Measurements from ENCODE around the gene CTSZ.

DNA sequence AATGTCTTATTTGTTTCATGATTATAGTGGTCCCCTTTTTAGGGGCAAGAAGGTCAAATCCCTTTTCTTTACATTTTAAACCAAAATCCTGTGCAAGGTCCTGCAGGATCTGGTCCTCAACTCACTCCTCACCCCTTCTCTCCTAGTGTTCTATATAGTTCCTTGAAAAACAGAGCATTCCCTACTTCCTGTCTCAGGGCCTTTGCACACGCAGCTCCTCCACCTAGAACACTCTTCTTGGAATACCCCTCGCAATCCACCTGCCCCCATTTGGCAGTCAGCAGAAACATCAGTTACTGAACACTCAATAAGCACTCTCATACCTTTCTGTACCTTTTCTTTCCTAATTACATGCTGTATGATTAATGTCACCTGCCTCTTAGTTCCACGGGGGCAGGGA lies 28.3 kb upstream of the CTSZ start:
- TF ChIP-seq, protein P1, sequence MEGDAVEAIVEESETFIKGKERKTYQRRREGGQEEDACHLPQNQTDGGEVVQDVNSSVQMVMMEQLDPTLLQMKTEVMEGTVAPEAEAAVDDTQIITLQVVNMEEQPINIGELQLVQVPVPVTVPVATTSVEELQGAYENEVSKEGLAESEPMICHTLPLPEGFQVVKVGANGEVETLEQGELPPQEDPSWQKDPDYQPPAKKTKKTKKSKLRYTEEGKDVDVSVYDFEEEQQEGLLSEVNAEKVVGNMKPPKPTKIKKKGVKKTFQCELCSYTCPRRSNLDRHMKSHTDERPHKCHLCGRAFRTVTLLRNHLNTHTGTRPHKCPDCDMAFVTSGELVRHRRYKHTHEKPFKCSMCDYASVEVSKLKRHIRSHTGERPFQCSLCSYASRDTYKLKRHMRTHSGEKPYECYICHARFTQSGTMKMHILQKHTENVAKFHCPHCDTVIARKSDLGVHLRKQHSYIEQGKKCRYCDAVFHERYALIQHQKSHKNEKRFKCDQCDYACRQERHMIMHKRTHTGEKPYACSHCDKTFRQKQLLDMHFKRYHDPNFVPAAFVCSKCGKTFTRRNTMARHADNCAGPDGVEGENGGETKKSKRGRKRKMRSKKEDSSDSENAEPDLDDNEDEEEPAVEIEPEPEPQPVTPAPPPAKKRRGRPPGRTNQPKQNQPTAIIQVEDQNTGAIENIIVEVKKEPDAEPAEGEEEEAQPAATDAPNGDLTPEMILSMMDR (IDR thresholded peaks at IDR 0.05): no peak
- no peak for TF ChIP-seq POLR2A (IDR thresholded peaks at IDR 0.05)

All from heart left ventricle (tissue), 13 donors.